ENCODE results near the gene GPR160. TPM values are rescaled to one million over a fixed set of nuclear protein-coding genes. Genes with fewer than 3 reads are reported as not detected.

The GPR160 gene
- total and polyA plus RNA-seq, 3 donors from 2014 or later: 3.9 to 10.4 (median 4.2) TPM

- Histone ChIP-seq H3K4me3 (no peak overlapping the region), H3K4me1 (peaks cover 10% of the 10 kb centered on the region), H3K9me3 (no peaks in the 10 kb centered on the region), H3K27ac (no peak overlapping the region), H3K27me3 (no peaks in the 10 kb centered on the region), H3K36me3 (ENCODE audit: low read depth, missing control alignments) (no peaks in the 10 kb centered on the region)
- DNase-seq: no peak
- TF ChIP-seq, protein P1, sequence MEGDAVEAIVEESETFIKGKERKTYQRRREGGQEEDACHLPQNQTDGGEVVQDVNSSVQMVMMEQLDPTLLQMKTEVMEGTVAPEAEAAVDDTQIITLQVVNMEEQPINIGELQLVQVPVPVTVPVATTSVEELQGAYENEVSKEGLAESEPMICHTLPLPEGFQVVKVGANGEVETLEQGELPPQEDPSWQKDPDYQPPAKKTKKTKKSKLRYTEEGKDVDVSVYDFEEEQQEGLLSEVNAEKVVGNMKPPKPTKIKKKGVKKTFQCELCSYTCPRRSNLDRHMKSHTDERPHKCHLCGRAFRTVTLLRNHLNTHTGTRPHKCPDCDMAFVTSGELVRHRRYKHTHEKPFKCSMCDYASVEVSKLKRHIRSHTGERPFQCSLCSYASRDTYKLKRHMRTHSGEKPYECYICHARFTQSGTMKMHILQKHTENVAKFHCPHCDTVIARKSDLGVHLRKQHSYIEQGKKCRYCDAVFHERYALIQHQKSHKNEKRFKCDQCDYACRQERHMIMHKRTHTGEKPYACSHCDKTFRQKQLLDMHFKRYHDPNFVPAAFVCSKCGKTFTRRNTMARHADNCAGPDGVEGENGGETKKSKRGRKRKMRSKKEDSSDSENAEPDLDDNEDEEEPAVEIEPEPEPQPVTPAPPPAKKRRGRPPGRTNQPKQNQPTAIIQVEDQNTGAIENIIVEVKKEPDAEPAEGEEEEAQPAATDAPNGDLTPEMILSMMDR (IDR thresholded peaks at IDR 0.05): no peak
- no peak for TF ChIP-seq POLR2A (IDR thresholded peaks at IDR 0.05)
- 46 to 49% methylated on average over 13 of the region's 13 CpGs for WGBS, 2 donors
- intact Hi-C loops (cut with DNase I; ENCODE audit: low total_unique reads): no loop called here
Measured at GRCh38 chr3:170078620-170079281, 41.0 kb downstream of the GPR160 start.

GRCh38 chr3:170079536-170080165 lies 41.9 kb downstream of the GPR160 start:
- DNase-seq: no peak
- TF ChIP-seq, protein P1 (IDR thresholded peaks at IDR 0.05): no peak
- no peak for TF ChIP-seq POLR2A (IDR thresholded peaks at IDR 0.05)
- H3K36me3 ChIP-seq (ENCODE audit: low read depth, missing control alignments): no peaks in the 10 kb centered on the region
- intact Hi-C loops (cut with DNase I; ENCODE audit: low total_unique reads): no loop called here
- no peaks in the 10 kb centered on the region for H3K9me3 ChIP-seq
- no peak overlapping the region for H3K4me3 ChIP-seq
- peaks cover 10% of the 10 kb centered on the region for H3K4me1 ChIP-seq
- WGBS, 2 donors: 40 to 41% methylated on average over 2 of the region's 2 CpGs
- no peak overlapping the region for H3K27ac ChIP-seq
- H3K27me3 ChIP-seq: no peaks in the 10 kb centered on the region

- Histone ChIP-seq H3K4me1 (peaks cover 10% of the 10 kb centered on the region), H3K36me3 (ENCODE audit: low read depth, missing control alignments) (no peaks in the 10 kb centered on the region), H3K27ac (no peak overlapping the region), H3K4me3 (no peak overlapping the region), H3K9me3 (no peaks in the 10 kb centered on the region), H3K27me3 (no peaks in the 10 kb centered on the region)
- intact Hi-C loops (cut with DNase I; ENCODE audit: low total_unique reads): no loop called here
- no peak for DNase-seq
- TF ChIP-seq POLR2A (IDR thresholded peaks at IDR 0.05): no peak
- TF ChIP-seq, protein P1 (IDR thresholded peaks at IDR 0.05): no peak
- WGBS, 2 donors: 85 to 89% methylated on average over 4 of the region's 4 CpGs
Measured at GRCh38 chr3:170080605-170081004, 42.8 kb downstream of the GPR160 start.

GRCh38 chr3:170081079-170081741 lies 43.4 kb downstream of the GPR160 start:
- intact Hi-C loops (cut with DNase I; ENCODE audit: low total_unique reads): no loop called here
- H3K4me3 ChIP-seq: no peak overlapping the region
- 83 to 93% methylated on average over 1 of the region's 1 CpG for WGBS, 2 donors
- no peaks in the 10 kb centered on the region for H3K27me3 ChIP-seq
- H3K27ac ChIP-seq: no peak overlapping the region
- no peaks in the 10 kb centered on the region for H3K9me3 ChIP-seq
- peaks cover 10% of the 10 kb centered on the region for H3K4me1 ChIP-seq
- TF ChIP-seq POLR2A (IDR thresholded peaks at IDR 0.05): no peak
- TF ChIP-seq, protein P1 (IDR thresholded peaks at IDR 0.05): no peak
- no peak for DNase-seq
- no peaks in the 10 kb centered on the region for H3K36me3 ChIP-seq (ENCODE audit: low read depth, missing control alignments)

Measured in testis (tissue), 3 donors.